WTC11 (cell line): ENCODE results near the gene ZWINT.

Source experiments
- ATF3 ChIP-seq: sonication (generic); formaldehyde crosslinking; conservative IDR thresholded peaks from 2 replicates; pipeline ENCODE4 v1.8.1; 2022; ENCODE audit warnings: mild to moderate bottlenecking, missing genetic modification reagents
- ZNF423 ChIP-seq: fragments of 250-450 bp; sonication (Bioruptor Pico); IDR thresholded peaks from 2 replicates; pipeline ENCODE4 v2.1.2; 2022; ENCODE audit warnings: mild to moderate bottlenecking, moderate library complexity
- TF ChIP-seq, protein P1 (sequence below): fragments of 200-600 bp; IDR thresholded peaks from 2 replicates; pipeline ENCODE4 v1.8.0; 2022; ENCODE audit warnings: antibody characterized with exemption

GRCh38 chr10:56359837-56360236 lies 1.2 kb downstream of the ZWINT start:
- TF ChIP-seq, protein P1, sequence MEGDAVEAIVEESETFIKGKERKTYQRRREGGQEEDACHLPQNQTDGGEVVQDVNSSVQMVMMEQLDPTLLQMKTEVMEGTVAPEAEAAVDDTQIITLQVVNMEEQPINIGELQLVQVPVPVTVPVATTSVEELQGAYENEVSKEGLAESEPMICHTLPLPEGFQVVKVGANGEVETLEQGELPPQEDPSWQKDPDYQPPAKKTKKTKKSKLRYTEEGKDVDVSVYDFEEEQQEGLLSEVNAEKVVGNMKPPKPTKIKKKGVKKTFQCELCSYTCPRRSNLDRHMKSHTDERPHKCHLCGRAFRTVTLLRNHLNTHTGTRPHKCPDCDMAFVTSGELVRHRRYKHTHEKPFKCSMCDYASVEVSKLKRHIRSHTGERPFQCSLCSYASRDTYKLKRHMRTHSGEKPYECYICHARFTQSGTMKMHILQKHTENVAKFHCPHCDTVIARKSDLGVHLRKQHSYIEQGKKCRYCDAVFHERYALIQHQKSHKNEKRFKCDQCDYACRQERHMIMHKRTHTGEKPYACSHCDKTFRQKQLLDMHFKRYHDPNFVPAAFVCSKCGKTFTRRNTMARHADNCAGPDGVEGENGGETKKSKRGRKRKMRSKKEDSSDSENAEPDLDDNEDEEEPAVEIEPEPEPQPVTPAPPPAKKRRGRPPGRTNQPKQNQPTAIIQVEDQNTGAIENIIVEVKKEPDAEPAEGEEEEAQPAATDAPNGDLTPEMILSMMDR: no peak
- TF ChIP-seq ATF3 (no peak), ZNF423 (CRISPR knock-in tag) (no peak)
